Thyroid gland (tissue), 4 donors: Measurements from ENCODE around the gene PPIF. TPM values are rescaled to one million over a fixed set of nuclear protein-coding genes. Genes with fewer than 3 reads are reported as not detected.
A peak's percentile ranks its signal among the peaks of the same experiment; 100 is the strongest.

Experiments
- DNase-seq, 2 donors: peaks; one replicate each; pipeline ENCODE4 v3.0.0-alpha.2; 2019
- H3K27ac ChIP-seq, 3 donors: fragments of 200-600 bp; sonication (generic); 1 replicate in 2 of 3; 2 replicates in 1 of 3; pipeline ENCODE4 v1.5.1; 2016 to 2019; ENCODE audit warnings: mild to moderate bottlenecking in 1 of 3, moderate library complexity in 1 of 3
- H3K27me3 ChIP-seq: fragments of 200-600 bp; sonication (generic); one replicate; pipeline ENCODE4 v1.5.1; 2019
- H3K36me3 ChIP-seq, 2 donors: fragments of 200-600 bp; sonication (generic); one replicate each; pipeline ENCODE4 v1.5.1; 2016 to 2019
- H3K4me1 ChIP-seq, 2 donors: fragments of 200-600 bp; sonication (generic); one replicate each; pipeline ENCODE4 v1.5.1; 2017 to 2019
- H3K4me3 ChIP-seq, 3 donors: fragments of 200-600 bp; sonication (generic); replicated peaks in 1 of 3; 1 replicate in 2 of 3; 2 replicates in 1 of 3; pipeline ENCODE4 v1.5.1; 2016; ENCODE audit warnings: mild to moderate bottlenecking in 1 of 3
- H3K9me3 ChIP-seq: fragments of 200-600 bp; sonication (generic); one replicate; pipeline ENCODE4 v1.5.1; 2017
- POLR2A ChIP-seq, 2 donors: fragments of 450-650 bp; IDR thresholded peaks; one replicate each; pipeline ENCODE4 v1.6.1; 2017; ENCODE audit warnings: antibody characterized with exemption in 2 of 2, mild to moderate bottlenecking in 2 of 2, moderate library complexity in 1 of 2
- WGBS, 2 donors: methylation state at CpG; one replicate each; pipeline ENCODE4 v1.1.5; 2017; 5-methylcytosine and 5-hydroxymethylcytosine counted together
- intact Hi-C: fragments of 100-400 bp; cut with DNase I; formaldehyde crosslinking; loops from one replicate; pipeline ENCODE4 v1.15.1; 2023
- total RNA-seq, 4 donors: library from RNA; depleted of rRNA; stranded (reverse); fragments of >200 nt; gene quantifications; one replicate each; pipeline ENCODE4 v1.2.3, GENCODE V29; 2016
- TF ChIP-seq, protein P1 (sequence below), 6 experiments: fragments of 200-600 bp in 3 of 6; fragments of 450-650 bp in 3 of 6; sonication (generic) in 3 of 6; IDR thresholded peaks; one replicate each; pipeline ENCODE4 v1.5.1; 2016 to 2019; ENCODE audit warnings: antibody characterized with exemption in 6 of 6, mild to moderate bottlenecking in 2 of 6, inconsistent platforms in 1 of 6, moderate library complexity in 1 of 6

PPIF gene
- total RNA-seq, 4 donors from 2014 or later, result 31.4 to 70.1 (median 52.3) TPM

GRCh38 chr10:79321951-79322350 is 25.3 kb upstream of the PPIF start:
- H3K9me3 ChIP-seq, result no peaks in the 10 kb centered on the region
- H3K27me3 ChIP-seq, result no peaks in the 10 kb centered on the region
- intact Hi-C loops, result no loop called here
- no peak overlapping the region for H3K4me3 ChIP-seq
- peak overlapping the region in 1 of 3 donors; percentile 1 for H3K27ac ChIP-seq
- TF ChIP-seq POLR2A (IDR thresholded peaks at IDR 0.05), result no peak
- TF ChIP-seq, protein P1, sequence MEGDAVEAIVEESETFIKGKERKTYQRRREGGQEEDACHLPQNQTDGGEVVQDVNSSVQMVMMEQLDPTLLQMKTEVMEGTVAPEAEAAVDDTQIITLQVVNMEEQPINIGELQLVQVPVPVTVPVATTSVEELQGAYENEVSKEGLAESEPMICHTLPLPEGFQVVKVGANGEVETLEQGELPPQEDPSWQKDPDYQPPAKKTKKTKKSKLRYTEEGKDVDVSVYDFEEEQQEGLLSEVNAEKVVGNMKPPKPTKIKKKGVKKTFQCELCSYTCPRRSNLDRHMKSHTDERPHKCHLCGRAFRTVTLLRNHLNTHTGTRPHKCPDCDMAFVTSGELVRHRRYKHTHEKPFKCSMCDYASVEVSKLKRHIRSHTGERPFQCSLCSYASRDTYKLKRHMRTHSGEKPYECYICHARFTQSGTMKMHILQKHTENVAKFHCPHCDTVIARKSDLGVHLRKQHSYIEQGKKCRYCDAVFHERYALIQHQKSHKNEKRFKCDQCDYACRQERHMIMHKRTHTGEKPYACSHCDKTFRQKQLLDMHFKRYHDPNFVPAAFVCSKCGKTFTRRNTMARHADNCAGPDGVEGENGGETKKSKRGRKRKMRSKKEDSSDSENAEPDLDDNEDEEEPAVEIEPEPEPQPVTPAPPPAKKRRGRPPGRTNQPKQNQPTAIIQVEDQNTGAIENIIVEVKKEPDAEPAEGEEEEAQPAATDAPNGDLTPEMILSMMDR (IDR thresholded peaks at IDR 0.05), result no peak
- peaks cover 4 to 29% of the 10 kb centered on the region in 2 donors for H3K4me1 ChIP-seq
- H3K36me3 ChIP-seq, result no peaks in the 10 kb centered on the region
- DNase-seq, result peak; percentile 35 to 42

DNA sequence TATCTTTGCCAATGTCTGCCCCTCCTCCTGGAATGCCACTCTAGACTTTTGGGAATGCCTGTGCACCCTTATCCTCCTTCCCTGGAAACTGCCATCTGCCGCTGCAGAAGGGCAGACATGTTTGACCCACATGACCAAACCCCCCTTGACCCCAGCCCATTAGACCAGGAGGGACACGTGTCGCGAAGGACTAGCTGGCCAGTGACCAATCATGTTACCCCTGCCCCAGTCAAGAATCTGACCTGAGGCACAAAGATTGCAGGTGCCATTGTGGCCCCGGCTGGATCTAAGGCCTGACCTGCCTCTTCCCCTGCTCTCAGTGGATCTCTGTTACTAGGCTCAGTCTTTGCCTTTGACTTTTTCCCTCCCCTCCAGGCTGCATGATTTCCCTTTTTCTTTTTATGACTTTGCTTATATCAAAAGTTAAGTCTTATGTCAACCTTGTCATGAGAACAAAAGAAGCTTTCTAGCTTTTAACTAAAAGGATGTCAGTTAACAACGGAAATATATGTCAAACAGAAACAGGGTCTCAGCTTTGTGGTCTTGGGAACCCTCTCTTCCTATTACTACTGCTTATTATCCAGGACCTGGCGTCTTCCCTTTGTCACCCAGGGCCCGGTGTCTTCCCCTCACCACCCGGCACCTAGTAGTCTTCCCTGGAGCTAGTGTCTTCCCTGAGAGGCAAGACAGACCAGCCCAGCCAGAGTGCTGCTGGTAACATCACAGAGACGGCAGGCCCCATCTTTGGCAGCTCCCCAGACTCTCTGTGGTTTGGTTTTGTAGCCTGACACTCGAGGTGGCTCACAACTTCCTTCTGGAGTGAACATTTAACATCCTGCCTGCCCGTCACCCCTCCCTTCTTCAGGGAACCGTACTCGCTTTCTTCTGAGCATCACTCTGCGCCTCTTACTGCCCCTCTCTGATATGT is 24.4 kb upstream of the PPIF start:
- TF ChIP-seq, protein P1 (IDR thresholded peaks at IDR 0.05), result no peak
- DNase-seq, result peak; percentile 34 to 45
- intact Hi-C loops, result no loop called here
- no peaks in the 10 kb centered on the region for H3K27me3 ChIP-seq
- no peak overlapping the region for H3K4me3 ChIP-seq
- H3K36me3 ChIP-seq, result no peaks in the 10 kb centered on the region
- WGBS, 2 donors, result 86 to 90% methylated on average over 15 of the region's 15 CpGs
- H3K4me1 ChIP-seq, result peaks cover 0 to 20% of the 10 kb centered on the region in 2 donors
- no peaks in the 10 kb centered on the region for H3K9me3 ChIP-seq
- no peak overlapping the region for H3K27ac ChIP-seq

DNA sequence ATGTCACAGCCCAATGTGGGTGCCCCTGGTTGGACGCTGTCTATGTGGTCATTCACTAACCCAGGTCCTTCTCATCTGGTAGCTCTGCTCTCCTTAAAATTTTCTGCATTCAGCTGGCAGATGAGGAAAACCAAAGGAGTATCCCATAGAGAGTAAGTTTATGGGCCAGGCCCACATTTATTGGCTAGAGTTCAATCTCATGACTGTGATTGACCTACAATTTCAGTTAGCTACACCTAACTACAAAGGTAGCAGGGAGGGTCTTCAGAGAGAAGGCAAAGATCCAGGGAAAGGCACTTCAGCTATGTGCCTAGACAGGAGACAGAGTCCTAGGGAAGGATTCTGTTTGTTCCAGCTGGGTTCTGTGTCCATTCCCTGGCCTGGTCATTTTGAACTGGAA is 23.7 kb upstream of the PPIF start:
- 85 to 95% methylated on average over 1 of the region's 1 CpG for WGBS, 2 donors
- no peak for DNase-seq
- intact Hi-C loops, result no loop called here
- no peak overlapping the region for H3K4me3 ChIP-seq
- no peaks in the 10 kb centered on the region for H3K36me3 ChIP-seq
- no peaks in the 10 kb centered on the region for H3K9me3 ChIP-seq
- H3K4me1 ChIP-seq, result peaks cover 0 to 18% of the 10 kb centered on the region in 2 donors
- H3K27ac ChIP-seq, result no peak overlapping the region
- no peak for TF ChIP-seq POLR2A (IDR thresholded peaks at IDR 0.05)
- TF ChIP-seq, protein P1 (IDR thresholded peaks at IDR 0.05), result no peak
- no peaks in the 10 kb centered on the region for H3K27me3 ChIP-seq

GRCh38 chr10:79324032-79324695 is 23.1 kb upstream of the PPIF start:
- Histone ChIP-seq H3K4me1 (peaks cover 0 to 18% of the 10 kb centered on the region in 2 donors), H3K9me3 (no peaks in the 10 kb centered on the region), H3K4me3 (no peak overlapping the region), H3K27ac (no peak overlapping the region), H3K27me3 (no peaks in the 10 kb centered on the region), H3K36me3 (no peaks in the 10 kb centered on the region)
- no peak for DNase-seq
- intact Hi-C loops, result no loop called here
- 87 to 92% methylated on average over 10 of the region's 10 CpGs for WGBS, 2 donors
- no peak for TF ChIP-seq POLR2A (IDR thresholded peaks at IDR 0.05)
- TF ChIP-seq, protein P1 (IDR thresholded peaks at IDR 0.05), result no peak
